Posterior vena cava (tissue), 2 donors: Measurements from ENCODE around the gene PLVAP. TPM values are rescaled to one million over a fixed set of nuclear protein-coding genes. Genes with fewer than 3 reads are reported as not detected.

Experiments
- DNase-seq: peaks from one replicate; pipeline ENCODE4 v3.0.0-alpha.2; 2020; ENCODE audit warnings: low spot score
- intact Hi-C, 2 donors: fragments of 100-400 bp; cut with DNase I; formaldehyde crosslinking; loops; one replicate each; pipeline versions ENCODE4 v1.14.1 to v1.14.2; 2022 to 2023
- total RNA-seq, 2 donors: library from RNA; stranded (reverse); fragmentation: NEBNext Ultra II Directional; extraction: Animal tissue kit (Norgen Biotek cat#: 25700); gene quantifications; one replicate each; pipeline ENCODE4 v1.2.1, GENCODE V29; 2021
- donor health status: DM: yes; HTN: yes; CAD: no.
- donor health status: DM: yes; HTN: yes; CAD: no.

The PLVAP gene
- total RNA-seq, 2 donors from 2014 or later: 151 to 181 TPM

DNA sequence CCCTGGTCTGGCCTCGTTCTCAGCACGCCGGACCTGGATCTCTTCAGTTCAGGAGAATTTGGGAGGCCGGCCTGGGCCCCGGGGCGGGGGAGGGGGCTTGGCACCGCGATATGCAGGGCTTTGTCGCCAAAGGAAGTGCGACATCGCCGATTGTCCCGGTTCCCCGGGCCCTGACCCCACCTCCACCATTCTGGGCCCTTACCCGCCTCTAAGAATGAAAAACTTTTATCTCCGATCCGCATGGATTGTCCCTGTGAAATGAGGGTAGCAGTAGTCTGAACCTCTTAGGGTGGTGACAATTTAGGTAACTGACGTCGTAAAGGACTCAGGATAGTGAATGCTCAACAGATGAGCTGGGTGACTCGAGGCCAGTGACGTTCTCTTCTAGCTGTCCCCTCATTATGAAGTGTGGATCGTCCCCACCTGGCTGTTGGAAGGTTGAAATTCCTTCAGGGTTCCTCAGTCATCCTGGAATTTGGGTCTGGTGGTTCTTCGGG lies 67.1 kb downstream of the PLVAP start:
- intact Hi-C loops: no loop called here
- no peak for DNase-seq

DNA sequence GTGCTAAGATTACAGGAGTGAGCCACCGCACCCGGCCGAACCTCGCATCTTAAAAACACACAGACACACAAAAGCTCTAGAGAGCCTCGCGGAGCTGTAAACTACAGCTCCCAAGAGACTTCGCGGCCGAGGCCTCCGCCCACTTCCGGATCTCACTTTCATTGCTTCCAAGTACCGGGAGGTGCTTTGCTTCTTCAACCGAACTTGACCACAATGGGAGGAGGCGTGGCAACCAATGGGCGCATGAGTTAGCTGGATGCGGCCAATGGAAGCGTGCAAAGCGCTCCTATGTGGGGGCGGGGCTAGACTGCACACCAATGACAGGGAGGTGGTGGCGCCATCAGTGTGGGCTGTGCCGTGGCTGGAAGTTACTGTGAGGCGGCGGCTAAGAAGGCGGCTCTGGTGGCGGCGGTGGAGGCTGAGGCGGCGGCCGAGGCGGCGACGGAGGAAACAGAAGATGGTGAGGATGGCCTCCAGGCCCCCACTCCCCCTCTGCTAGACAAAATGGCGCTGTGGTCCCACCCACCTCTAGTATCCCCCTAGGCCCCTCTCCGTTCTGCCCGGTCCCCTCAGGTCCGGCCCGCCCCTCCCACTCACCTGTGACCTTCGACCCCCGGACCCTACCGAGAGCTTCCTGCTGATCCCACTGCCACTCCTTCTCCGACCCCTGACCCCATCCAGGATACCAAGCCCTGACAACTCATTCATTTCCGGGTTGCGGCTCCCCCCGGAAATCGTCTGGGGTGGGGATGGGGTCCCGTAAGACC lies 67.8 kb downstream of the PLVAP start, which contains the start of gene DDA1:
Gene DDA1, plus strand, starts transcription at position 366 of the 767 bp plus-strand sequence. Its CDS starts 92 bp downstream, at position 458.
- peak; percentile 100 for DNase-seq
- intact Hi-C loops: no loop called here

DNA sequence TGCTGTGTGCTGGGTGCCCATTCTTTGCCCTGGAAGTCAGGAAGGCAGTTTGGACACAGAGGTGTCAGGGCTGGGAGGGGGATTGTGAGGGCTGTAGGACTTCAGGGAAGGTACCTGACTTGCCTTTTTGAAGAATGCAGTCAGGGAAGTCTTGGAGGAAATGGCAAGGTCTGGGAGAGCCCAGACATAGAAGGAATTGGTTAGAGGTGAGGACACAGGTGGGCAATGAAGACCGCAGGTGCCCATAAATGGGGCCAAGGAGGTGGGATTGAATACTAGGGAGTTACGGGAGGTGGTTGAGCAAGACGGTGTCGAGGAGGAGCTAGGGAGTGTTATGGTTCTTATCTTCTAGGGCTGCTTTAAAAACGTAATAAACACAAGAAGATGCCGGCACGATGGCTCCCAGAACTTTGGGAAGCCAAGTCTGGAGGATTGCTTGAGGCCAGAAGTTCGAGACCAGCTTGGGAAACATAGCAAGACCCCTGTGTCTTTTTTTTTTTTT lies 69.2 kb downstream of the PLVAP start:
- intact Hi-C loops: no loop called here
- DNase-seq: no peak

DNA sequence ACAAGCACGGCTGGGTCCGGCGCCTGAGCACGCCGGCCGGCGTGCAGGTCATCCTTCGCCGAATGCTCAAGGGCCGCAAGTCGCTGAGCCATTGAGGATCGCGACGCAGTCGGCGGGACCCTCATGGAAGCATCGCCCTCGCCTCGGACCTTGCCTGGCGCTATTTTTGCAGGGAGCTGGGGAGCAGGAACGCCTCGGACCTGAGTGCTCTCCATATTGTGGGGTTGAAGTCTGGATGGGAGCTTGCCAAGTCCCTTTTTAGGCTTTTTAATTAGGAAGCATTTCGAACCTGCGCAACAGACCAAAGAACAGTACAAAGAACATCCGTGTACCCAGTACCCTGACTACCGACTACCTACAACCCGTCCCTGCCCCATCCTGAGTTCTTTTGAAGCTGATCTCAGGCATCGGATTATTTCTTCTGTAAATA lies 70.8 kb downstream of the PLVAP start:
- intact Hi-C loops: no loop called here
- peak; percentile 81 for DNase-seq

DNA sequence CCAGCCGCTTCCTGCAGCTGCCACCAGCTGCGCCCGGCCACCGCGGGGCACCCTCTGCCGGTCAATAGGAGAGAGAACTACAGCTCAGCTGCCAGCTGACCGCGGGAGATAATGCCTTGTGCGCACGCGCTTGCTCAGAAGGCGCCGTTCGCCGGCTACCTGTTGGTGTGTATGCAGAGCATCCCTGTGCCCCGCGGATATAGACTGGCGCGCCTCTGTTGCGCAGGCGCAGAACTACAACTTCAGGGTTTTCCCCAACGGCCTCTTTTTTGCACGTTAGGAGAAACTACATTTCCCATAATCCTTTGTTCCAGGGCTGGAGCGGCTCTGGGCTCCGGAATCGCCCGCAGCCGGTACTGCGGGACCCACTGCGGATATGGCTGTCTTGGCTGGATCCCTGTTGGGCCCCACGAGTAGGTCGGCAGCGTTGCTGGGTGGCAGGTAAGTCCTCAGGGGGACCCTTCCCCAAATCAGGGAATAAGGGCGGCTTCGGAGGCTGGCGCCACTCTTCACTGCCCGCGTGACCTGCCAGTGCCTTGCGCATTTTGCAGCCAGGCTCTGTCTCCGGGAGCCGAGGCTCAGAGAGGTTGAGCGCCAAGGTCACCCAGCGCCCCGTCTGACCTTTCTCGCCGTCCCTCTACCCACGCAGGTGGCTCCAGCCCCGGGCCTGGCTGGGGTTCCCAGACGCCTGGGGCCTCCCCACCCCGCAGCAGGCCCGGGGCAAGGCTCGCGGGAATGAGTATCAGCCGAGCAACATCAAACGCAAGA lies 71.4 kb downstream of the PLVAP start, which contains the start of gene MRPL34:
Gene MRPL34, plus strand, starts transcription at position 356 of the 768 bp plus-strand sequence. Its CDS starts 21 bp downstream, at position 377.
- intact Hi-C loops: no loop called here
- DNase-seq: peak; percentile 98

DNA sequence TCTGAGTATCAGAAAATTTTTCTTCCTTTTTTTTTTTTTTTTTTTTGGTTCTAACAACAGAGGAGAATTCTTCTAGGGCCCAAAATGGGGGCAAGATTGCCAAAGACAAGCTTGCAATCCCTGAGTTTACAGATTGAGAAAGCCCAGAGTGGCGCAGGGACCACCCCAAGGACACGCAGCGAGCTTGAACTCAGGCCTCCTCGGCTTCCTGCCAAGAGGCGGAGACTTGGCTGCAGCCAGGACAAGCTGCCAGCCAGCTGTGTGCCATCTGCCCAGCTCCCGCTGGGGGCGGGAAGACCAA lies 72.0 kb downstream of the PLVAP start:
- intact Hi-C loops: no loop called here
- DNase-seq: no peak

DNA sequence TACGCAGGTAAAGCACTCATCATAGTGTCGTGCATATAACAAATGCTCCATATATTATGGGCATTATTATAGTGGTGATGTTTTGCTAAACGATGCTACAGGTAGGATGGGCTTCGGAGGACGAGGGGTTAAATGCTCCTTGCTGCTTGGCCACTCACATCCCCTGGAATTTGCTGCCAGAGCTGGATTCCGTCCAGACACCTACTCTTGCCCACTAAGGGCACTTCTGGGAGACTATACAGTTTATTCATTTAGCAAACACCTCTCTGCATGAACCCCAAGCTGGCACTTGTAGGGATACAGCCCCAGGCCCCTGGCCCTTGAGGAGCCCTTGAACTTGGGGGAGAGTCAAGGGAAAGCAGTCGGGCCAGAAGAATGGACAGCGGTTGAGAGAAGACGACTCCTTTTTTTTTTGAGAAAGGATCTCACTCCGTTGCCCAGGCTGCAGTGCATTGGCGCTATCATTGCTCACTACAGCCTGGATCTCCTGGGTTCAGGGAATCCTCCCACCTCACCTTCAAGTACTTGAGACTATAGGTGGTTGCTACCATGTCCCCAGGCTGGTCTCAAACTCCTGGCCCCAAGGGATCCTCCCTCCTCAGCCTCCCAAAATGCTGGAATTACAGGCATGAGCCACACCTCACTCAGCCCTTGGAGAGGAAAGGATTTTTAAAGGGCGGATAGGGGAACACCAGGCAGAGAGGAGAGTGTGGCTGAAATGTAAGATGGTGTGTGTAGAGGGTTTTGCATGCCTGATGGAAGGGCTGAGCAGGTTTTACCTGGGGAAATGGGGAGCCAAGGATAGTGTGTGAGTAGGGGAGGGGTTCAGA lies 72.5 kb downstream of the PLVAP start:
- intact Hi-C loops: no loop called here
- no peak for DNase-seq

DNA sequence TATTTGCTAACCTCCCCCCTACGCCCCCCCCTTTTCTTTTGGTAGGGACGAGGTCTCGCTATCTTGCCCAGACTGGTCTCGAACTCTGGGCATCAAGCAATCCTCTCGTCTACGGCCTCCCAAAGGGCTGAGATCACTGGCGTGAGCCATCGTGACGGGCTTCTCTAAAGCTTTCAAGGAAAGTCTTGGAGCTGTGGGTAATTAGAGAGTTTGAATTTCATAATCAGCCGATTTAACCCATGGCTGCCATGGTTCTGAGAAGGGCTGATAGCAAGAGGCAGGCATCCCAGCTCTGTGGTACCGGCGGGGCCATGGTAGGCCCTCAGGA lies 73.2 kb downstream of the PLVAP start:
- intact Hi-C loops: no loop called here
- DNase-seq: no peak

DNA sequence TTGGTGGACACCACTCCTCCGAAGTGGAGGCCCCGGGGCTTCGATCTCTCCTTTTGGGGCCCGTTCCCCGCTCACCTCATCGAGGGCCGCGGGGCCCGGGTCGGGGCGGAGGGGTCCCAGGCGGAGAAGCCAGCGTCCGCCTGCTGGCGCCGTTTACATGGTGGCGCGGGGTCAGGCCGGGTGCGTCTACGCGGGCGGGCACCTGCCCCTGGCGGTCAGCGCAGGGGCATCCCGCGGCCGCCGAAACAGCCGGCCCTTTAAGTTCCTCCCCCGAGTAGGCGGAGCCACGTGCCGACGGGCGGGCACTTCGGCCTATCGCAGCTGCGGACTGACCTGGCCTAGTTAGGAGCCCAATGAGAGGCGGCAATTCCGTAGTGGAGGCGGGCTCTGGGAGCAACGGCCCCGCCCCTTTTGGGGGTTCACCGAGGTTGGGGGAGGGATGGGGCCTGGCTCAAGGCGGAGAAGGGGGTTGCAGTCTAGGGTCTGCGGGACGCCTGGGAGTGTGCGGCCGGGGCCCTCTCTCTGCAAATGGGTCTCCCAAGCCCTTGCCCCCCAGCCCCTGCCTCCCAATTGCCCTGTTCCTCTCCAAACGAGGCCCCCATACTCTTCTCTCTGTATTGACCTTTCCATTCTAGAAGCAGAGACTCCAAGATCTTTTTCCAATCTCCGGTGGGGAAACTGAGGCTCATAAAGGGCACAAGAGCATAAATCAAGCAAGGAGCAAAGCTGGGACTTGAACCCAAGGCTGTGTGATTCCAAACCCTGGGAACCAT lies 73.8 kb downstream of the PLVAP start, which contains the start of gene ABHD8:
Gene ABHD8, minus strand, starts transcription at position 259 of the 773 bp plus-strand sequence. CDS start 1,809 bp downstream, outside the sequence.
- intact Hi-C loops: no loop called here

DNA sequence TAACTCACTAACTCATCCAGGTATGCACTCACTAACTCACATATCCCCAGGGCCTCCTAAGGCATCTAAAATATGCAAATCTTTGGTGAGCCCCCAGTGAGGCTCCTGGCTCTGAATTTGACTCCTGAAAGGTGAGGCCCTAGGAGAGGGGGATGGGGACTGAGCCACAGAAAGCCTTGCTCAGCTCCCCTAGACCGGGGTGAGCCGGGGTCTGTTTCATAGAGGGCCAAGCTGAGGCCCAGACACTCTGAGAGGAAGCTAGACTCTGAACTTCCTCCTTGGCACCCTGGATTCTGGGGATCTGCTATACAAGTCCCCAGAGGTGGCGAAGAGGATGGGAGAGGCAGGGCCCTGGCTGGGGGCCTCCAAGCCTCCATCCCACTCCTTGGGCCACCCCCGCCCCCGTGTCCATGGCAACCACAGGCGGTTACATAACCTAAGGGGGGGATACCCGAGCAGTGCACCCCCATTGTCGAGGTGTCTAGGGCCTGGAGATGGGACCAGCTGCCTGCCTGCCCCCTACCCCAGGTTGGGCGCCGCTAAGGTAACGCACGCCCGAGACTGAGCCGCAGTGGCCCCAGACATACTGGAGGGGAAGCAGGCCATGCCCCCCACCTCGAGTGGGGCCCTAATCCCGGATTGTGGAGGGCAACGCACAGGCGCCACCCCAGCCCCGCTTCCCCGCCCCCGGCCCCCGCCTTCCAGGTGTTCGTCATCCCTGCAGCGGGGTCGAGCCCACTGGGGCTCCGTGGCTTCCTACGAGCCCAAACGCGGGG lies 74.6 kb downstream of the PLVAP start:
- DNase-seq: no peak
- intact Hi-C loops: no loop called here

More for the DNA sequence above, 73.8 kb downstream of the PLVAP start, which contains the start of gene ABHD8:
- peak; percentile 99 for DNase-seq

Other genes starting within 250 kb of the PLVAP start
- gene USE1, start 162.0 kb downstream of the PLVAP start, total RNA-seq: 10 to 100 TPM; 16.4 to 17.6 TPM
- 10 to 100 TPM; 14.8 to 18.0 TPM for gene OCEL1, start 151.1 kb downstream of the PLVAP start, total RNA-seq
- 10 to 100 TPM; 21.2 to 22.8 TPM for gene NR2F6, start 131.4 kb downstream of the PLVAP start, total RNA-seq
- 1 to 10 TPM; 4.8 to 5.7 TPM for gene USHBP1, start 112.6 kb downstream of the PLVAP start, total RNA-seq
- 10 to 100 TPM; 62.9 to 64.6 TPM for gene BABAM1, start 109.9 kb downstream of the PLVAP start, total RNA-seq
- under 1 TPM; 0.14 to 0.19 TPM for gene ANKLE1, start 95.4 kb downstream of the PLVAP start, total RNA-seq
- 1 to 10 TPM; 7.4 to 7.8 TPM for gene ABHD8, start 73.9 kb downstream of the PLVAP start, total RNA-seq
- gene MRPL34, start 71.5 kb downstream of the PLVAP start, total RNA-seq: 10 to 100 TPM; 52.2 to 54.6 TPM
- 10 to 100 TPM; 30.7 to 33.9 TPM for gene DDA1, start 67.8 kb downstream of the PLVAP start, total RNA-seq
- 10 to 100 TPM in 1 of 2 donors, 1 to 10 TPM in 1; 9.8 to 10.0 TPM for gene ANO8, start 42.5 kb downstream of the PLVAP start, total RNA-seq
- gene GTPBP3, start 39.8 kb downstream of the PLVAP start, total RNA-seq: 10 to 100 TPM; 12.7 to 15.8 TPM
- gene CCDC194, start 16.9 kb upstream of the PLVAP start, total RNA-seq: under 1 TPM in 1 of 2 donors, not detected in 1; 0.52 TPM
- gene BST2, start 28.3 kb upstream of the PLVAP start, total RNA-seq: 10 to 100 TPM; 37.8 to 82.9 TPM
- 10 to 100 TPM; 24.4 to 30.3 TPM for gene MVB12A, start 42.7 kb upstream of the PLVAP start, total RNA-seq
- gene TMEM221, start 71.3 kb upstream of the PLVAP start, total RNA-seq: under 1 TPM; 0.14 to 0.46 TPM
- gene NXNL1, start 83.6 kb upstream of the PLVAP start, total RNA-seq: not detected
- 10 to 100 TPM; 11.1 to 14.4 TPM for gene SLC27A1, start 93.2 kb upstream of the PLVAP start, total RNA-seq
- 10 to 100 TPM; 39.8 to 48.7 TPM for gene PGLS, start 134.3 kb upstream of the PLVAP start, total RNA-seq
- 10 to 100 TPM; 69.1 to 86.7 TPM for gene COLGALT1, start 178.3 kb upstream of the PLVAP start, total RNA-seq